Left colon (tissue), 2 donors: ENCODE results near the gene C7orf33. TPM values are rescaled to one million over a fixed set of nuclear protein-coding genes. Genes with fewer than 3 reads are reported as not detected.
"Not testable (repeated sequence)": the region's sequence is repeated elsewhere in the genome, so short reads cannot be mapped to it uniquely, and the experiment has no call there.

Source experiments
- ATAC-seq: fragments of 200-7000 bp; cut with Tn5 transposase; one replicate; pipeline ENCODE4 v1.9.1; 2020; ENCODE audit warnings: mild to moderate bottlenecking, moderate library complexity
- DNase-seq, 2 donors: peaks; one replicate each; pipeline ENCODE4 v3.0.0-alpha.2; 2020
- intact Hi-C, 2 donors: fragments of 100-400 bp; cut with DNase I in 1 of 2; cut with micrococcal nuclease in 1 of 2; formaldehyde crosslinking; loops; one replicate each; pipeline versions ENCODE4 v1.11.2 to v1.14.0; 2022; cut with DNase I, micrococcal nuclease
- long read RNA-seq: library from polyadenylated mRNA; unstranded; transcript quantifications from one replicate; pipeline ENCODE4 v2.0.0, GENCODE V29; 2021
- total RNA-seq, 2 donors: library from RNA; stranded (reverse); fragmentation: NEBNext Ultra II Directional; extraction: Animal tissue kit (Norgen Biotek cat#: 25700); gene quantifications; one replicate each; pipeline ENCODE4 v1.2.1, GENCODE V29; 2021
- donor health status: DM: no; HTN: no; CAD: no.
- donor health status: DM: yes; HTN: yes; CAD: no.

C7orf33 gene, protein sequence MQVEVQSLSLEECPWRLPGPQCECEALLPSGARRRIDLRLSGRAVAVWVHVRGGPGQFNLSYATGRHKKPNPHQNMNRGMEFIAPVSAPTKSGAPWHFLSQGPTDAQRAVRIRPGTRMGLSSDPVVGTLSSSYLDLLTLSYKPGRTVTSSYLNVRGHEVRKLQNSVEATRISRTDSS
- total RNA-seq, result not detected
- long read RNA-seq, result 0 reads

DNA sequence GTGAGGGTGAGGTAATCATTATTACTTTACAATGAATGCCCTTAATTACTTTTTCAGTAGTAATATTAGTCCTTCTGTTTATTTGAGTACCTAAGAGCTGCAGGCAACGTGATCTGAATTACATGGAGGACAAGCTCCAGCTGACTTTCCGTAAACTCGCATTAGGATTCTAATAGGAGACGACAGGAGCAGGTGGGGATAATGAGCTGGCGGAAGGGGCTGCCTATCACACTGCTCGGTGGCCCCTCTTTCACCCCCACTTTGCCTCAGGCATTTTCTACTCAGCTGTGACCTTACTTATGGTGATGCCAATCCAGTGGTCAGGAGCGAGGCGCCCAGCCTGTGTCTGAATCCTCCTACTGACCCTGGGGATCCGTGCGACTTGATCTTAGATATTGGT lies at the start of gene C7orf33:
C7orf33 (plus strand) TSS at position 296 of the 400 bp plus-strand sequence. CDS start 160 bp downstream, outside the sequence.
- intact Hi-C loops, result no loop called here
- no peak for DNase-seq
- no peak for ATAC-seq

DNA sequence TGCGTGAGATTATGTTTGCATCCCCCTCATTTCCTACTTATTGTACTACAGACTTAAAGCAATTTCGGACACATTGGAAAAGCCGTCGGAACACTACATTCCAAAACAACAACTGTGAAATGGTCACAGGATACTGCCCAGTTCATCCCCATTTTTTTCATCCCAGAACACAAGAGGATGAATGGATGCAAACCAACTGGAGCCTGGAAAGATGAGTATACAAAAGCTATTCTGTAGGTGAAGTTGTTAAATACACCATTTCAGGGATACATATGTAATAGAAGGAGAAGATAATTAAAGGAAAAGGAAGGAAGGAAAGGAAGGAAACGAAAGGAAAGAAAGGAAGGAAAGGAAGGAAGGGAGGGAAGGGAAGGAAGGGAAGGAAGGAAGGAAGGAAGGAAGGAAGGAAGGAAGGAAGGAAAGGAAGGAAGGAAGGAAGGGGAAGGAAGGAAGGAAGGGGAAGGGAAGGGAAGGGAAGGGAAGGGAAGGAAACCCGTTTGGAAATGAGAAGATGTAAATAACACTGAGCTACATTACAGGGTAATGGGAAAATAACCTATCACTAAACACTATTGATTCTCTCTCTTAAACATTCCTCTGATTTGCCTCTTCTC lies 48.6 kb upstream of the C7orf33 start:
- intact Hi-C loops, result no loop called here
- DNase-seq (no peak), ATAC-seq (no peak)

DNA sequence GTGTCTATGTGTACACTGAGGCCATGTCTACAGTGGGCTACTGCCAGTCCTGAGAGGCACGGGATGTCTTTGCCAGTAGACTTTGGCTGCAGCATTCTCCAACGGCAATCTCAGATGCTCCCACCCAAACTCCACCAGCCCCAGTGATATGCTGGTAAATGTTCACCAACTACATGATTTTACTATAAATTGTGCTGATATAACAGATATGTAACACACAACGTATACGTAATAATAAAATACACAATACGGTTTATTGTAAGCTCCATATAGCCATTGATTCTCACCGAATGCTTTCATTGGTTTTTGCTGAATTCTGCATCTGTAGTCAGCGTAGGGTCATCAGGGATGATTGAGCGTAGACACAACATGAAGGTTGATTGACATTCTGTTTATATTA lies 47.3 kb upstream of the C7orf33 start:
- DNase-seq (no peak), ATAC-seq (no peak)
- intact Hi-C loops, result no loop called here

DNA sequence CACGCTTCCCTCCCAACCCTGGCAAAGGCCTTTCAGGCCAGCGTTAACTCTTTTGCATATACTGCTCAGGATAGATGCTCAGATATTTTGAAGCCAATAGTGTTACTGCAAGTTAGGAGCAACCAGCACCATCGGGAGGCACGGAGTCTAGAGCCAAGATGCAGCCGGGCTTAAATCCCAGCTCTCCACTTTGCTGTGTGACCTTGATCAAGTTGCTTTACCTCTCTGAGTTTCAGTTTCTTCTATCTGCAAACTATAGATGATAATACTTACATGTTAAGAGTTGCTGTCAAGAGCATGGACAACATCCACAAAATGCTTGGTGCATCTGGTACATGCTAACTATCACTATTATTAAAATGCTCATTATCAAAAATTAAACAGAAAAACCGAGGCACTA lies 45.4 kb upstream of the C7orf33 start:
- ATAC-seq (no peak), DNase-seq (no peak)
- intact Hi-C loops, result no loop called here

DNA sequence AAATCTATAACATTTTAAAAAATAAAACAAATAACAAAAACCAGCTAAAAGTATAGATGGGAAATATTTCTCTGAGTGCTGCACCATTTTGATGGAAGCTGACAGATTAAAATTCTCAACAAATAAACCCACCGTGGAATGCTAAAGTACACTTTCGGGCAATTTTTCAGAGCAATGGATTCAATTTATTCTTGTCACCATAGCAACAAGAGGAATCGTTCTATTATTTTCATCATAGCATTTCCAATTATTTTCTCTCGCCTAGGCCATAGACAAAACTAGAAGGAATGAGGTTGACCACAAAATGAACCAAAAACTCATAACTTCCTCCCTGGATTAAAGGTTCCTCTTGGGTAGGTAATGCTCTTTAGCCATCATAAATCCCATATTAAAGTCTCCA lies 44.6 kb upstream of the C7orf33 start:
- intact Hi-C loops, result no loop called here
- ATAC-seq (no peak), DNase-seq (no peak)

DNA sequence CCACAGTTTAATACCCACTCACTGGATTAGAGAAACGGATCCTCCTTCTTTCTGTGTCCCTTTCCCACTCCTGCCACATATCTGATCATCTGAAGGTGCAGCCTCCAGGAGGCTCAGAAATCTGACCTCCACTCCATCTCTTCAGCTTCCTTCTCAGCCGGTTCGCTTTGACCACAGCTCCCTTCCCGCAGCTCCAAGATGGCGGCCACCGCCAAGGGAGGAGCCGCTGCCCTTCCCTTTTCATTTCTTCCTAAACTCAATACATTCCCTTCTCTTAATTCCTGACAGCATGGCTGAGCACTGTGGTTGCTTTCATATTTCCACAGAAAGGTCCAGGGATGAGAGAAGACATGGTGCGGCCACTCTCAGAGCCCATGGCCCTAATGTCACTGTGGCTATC lies 43.7 kb upstream of the C7orf33 start:
- intact Hi-C loops, result no loop called here
- no peak for DNase-seq
- no peak for ATAC-seq

DNA sequence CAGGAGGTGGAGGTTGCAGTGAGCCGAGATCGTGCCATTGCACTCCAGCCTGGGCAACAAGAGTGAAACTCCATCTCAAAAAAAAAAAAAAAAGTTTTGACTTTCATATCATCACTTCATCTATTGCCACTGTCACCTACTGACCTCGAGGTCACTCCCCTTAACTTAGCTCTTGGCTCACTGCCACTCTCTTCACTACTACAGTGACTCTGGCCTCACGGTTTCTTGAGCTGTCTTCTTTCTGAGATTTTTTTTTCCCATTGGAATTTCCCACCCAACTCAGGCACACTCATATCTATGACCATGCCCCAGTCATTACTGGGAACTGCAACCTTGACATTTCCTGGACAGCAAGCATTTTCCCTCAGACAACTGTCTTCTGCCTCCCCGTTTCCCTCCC lies 42.6 kb upstream of the C7orf33 start:
- no peak for ATAC-seq
- no peak for DNase-seq
- intact Hi-C loops, result no loop called here

DNA sequence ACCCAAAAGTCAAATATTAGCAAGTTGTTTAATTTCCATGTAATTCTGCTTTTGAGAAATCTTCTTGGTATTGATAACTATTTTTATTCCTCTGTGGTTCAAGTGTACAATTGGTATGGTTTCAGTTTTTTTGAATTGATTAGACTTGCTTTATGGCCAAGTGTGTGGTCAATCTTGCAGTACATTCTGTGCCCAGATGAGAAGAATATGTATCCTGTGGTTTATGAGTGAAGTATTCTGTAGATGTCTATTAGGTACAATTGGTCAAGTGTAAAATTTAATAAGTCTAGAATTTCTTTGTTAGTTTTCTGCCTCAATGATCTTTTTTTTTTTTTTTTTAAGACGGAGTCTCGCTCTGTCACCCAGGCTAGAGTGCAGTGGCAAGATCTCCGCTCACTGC lies 36.6 kb upstream of the C7orf33 start:
- DNase-seq (no peak), ATAC-seq (no peak)
- intact Hi-C loops, result no loop called here

DNA sequence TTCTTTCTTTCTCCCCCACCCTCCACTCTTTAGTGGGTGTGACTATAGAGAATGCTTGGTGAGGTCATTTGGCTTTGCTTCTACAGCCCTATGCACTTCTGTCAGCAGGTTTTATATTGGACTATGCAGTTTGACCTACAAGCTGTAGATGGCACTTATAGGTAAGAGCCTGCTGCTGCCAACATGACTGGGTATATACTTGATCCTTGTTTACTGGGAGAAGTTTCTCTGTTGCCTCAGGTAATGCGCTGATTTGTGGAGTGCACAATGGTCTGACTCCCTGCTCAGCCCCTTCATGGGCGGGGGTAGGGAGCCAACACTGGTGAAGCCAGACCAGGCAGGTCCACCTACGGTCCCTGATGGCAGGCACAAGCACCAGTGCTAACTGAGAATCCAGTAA lies 33.7 kb upstream of the C7orf33 start:
- ATAC-seq, result no peak
- DNase-seq, result no peak
- intact Hi-C loops, result no loop called here

DNA sequence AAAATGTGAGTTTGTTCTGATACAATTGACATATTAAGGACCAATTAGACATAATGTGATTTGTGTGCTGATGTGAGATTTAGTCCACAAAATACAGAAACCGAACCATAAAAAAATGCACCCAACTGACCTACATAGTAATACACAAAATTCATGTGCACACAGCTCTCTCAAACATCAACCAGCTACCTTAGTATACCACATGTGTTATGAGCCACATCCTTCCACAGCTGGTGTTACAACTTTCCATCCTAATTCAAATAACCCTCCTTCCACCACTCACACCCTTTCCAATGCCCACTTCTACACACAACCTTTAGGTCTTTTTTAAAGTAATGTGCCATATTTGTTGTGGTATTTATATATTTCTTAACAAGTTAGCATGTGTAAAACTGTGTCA lies 31.7 kb upstream of the C7orf33 start:
- ATAC-seq, result no peak
- intact Hi-C loops, result no loop called here

DNA sequence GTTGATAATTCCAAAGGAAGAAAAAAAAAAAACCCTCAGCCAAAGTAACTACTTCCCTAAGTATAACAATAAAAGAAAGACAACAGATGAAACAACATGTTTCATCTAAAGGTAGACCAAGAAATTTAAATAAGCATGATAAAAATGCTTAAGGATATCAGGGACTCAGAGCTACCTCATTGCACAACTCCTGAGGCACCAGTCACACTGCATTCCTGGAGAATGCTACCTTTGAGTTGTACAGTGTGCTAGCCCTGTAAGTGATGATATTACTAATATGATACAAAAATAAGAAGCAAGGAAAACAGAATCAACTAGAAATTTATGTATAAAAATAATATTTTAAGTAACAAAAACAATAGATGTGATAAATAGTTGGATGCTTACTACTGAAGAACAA lies 29.5 kb upstream of the C7orf33 start:
- DNase-seq, result no peak
- ATAC-seq, result no peak
- intact Hi-C loops, result no loop called here

More for the DNA sequence above, 31.7 kb upstream of the C7orf33 start:
- no peak for DNase-seq

DNA sequence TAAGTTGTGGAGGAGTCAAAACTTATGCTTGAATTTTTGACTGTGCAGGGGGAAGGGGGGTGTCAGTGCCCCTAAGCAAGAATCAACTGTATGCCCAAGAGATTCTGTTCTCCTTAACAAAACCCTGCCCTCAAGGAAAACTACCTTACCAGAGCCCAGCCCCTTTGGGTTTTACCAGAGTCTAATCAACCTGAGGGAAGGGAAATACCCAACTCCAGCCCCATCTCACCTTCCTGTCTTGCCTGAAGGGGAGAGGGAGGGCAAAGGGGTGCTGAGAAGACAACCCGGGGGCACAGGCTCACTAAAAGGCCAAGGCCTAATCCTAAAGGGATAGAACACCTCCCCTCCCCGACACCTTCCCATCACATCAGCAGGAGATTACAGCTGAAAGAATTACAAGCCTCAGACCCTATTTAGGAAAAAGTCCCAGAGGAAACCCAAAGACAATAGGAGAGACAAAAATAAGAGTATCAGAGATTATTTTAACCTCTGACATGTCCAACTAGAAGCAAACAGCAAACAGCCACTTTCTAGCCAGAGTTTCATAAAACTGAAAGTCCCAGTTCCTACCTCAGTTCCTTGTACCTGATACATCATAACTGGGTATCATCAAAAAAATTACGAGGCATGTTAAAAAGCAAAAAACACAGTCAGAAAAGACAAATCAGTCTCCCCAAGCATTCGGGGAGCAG lies 26.8 kb upstream of the C7orf33 start:
- intact Hi-C loops, result no loop called here

DNA sequence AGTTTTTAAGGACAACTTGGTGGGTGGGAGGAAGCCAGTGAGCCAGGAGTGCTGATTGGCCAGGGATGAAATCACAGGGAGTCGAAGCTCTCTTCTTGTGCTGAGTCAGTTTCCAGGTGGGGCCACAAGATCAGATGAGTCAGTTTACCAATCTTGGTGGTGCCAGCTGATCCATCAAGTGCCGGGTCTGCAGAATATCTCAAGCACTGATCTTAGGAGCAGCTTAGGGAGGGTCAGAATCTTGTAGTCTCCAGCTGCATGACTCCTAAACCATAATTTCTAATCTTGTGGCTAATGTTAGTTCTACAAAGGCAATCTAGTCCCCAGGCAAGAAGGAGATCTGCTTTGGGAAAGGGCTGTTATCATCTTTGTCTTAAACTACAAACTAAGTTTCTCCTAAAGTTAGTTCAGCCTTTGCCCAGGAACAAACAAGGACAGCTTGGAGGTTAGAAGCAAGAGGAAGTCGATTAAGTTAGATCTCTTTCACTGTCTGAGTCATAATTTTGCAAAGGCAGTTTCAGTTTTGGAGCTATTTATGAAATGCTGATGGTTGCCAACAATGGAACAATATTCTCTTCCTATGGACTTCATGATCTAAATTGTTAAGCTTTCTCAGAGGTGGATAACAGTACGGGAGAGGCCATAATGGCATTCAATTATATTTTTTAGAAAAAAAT lies 26.2 kb upstream of the C7orf33 start:
- ATAC-seq, intact Hi-C loops: not testable (repeated sequence)
- DNase-seq, result peak in 1 of 2 donors; percentile 8

More for the DNA sequence above, 26.8 kb upstream of the C7orf33 start:
- no peak for ATAC-seq
- no peak for DNase-seq

DNA sequence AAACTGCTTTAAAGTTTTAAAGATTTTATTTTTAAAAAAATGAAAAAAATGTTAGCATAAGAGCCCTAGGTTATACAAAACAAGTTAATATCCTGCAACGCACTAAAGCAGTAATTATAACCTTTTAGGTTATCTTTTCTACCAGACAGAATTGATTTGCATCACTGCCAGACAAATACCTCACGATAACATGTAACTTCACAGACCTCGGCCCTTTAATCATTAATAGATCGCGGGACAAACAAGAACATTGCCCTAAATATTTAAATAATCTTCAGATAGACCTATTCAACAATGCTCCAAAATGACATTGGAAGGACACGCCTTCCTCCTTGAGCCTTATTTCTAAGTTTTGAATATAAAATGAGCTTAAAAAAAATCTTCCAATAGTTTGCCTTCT lies 23.8 kb upstream of the C7orf33 start:
- intact Hi-C loops, result no loop called here
- DNase-seq (no peak), ATAC-seq (no peak)

DNA sequence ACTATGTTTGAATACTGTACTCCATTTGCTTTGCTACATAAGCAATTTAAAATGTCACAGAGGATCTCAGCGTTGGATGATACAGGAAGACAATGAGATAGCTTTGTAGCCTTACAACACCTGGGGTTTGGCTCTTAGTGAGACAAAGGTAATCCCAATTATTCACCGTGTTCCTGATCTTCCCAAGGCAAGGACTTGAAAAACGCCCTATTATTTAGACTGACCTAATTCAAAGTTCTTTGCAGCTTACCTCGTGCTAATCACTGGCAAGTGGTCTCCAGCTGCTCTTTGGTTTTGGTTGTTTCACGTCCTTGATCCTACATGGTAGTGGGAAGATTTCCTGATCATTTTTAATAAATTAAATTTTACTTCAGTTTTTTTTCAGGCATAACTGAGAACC lies 23.0 kb upstream of the C7orf33 start:
- intact Hi-C loops, result no loop called here
- no peak for DNase-seq

DNA sequence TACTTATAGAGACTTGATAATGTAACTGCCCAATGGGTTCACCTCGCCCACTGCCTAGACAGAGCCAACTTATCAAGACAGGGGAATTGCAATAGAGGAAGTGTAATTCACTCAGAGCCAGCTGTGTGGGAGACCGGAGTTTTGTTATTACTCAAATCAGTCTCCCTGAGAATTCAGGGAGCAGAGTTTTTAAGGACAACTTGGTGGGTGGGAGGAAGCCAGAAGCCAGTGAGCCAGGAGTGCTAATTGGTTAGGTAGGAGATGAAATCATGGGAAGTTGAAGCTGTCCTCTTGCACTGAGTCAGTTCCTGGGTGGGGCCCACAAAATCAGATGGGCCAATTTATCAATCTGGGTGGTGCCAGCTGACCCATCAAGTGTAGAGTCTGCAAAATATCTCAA lies 20.1 kb upstream of the C7orf33 start:
- DNase-seq (no peak), ATAC-seq (no peak)
- intact Hi-C loops, result loop anchor here in 1 of 2 donors (10.0 kb wide), 1 partner anchor 394 kb away; no protein-coding TSS in a partner anchor

More for the DNA sequence above, 23.0 kb upstream of the C7orf33 start:
- ATAC-seq, result no peak

DNA sequence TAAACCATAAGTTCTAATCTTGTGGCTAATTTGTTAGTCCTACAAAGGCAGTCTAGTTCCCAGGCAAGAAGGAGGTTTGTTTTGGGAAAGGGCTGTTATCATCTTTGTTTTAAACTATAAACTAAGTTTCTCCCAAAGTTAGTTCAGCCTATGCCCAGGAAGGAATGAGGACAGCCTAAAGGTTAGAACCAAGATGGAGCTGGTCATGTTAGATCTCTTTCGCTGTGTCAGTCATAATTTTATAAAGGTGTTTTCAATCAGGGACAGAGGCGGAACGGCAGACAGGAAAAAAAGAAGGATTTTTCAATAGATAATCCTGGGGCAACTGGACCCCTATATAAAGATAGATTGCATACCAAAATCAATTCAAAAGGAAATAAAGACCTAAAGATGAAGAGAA lies 19.6 kb upstream of the C7orf33 start:
- not testable (repeated sequence) for ATAC-seq, DNase-seq
- intact Hi-C loops, result loop anchor here in 1 of 2 donors (10.0 kb wide), 1 partner anchor 394 kb away; no protein-coding TSS in a partner anchor

DNA sequence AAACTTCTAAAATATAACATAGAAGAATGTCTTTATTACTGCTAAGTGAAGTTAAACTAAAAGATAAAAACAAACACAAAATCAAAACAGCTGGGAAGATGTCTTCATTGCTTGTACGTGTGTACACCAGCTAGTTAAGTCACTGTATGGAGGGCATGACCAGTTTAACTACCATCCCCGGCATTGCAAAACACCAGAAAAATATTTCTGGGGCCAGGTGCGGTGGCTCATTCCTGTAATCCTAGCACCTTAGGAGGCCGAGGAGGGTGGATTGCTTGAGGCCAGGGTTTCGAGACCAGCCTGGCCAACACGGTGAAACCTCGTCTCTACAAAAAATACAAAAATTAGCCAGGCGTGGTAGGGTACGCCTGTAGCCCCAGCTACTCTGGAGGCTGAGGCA lies 19.2 kb upstream of the C7orf33 start:
- intact Hi-C loops, result loop anchor here in 1 of 2 donors (10.0 kb wide), 1 partner anchor 393 kb away; no protein-coding TSS in a partner anchor
- no peak for DNase-seq
- ATAC-seq, result no peak

DNA sequence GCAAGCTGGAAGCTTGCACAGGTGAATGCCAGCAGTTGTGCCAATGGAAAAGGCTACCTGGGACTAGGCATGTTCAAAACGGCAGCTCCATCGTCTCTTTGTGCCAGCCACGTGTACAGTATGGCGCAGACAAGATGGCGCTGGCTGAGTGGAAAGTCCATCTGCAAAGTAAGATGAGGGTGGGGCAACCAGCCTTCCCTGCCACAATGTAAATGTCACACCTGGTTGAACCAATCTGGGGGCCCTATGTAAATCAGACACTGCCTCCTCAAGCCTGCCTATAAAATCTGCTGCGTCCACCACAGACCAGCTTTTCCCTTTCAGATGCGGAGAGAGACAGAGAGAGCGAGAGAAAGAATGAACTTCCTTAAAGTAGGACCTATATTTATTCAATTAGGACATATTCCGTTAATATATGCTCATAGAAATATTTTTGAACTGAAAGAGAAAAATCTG lies 18.5 kb upstream of the C7orf33 start:
- ATAC-seq (no peak), DNase-seq (no peak)
- intact Hi-C loops, result loop anchor here in 1 of 2 donors (10.0 kb wide), 1 partner anchor 393 kb away; no protein-coding TSS in a partner anchor
